CD4-positive, alpha-beta T cell (primary cell): ENCODE measurements around the gene MYDGF. TPM values are rescaled to one million over a fixed set of nuclear protein-coding genes. Genes with fewer than 3 reads are reported as not detected.

Experiments used
- ATAC-seq: fragments of 200-7000 bp; cut with Tn5 transposase; one replicate; pipeline ENCODE4 v1.10.0; 2022; ENCODE audit warnings: mild to moderate bottlenecking; ENCODE audit not compliant: poor library complexity
- CTCF ChIA-PET: fragments of 350-600 bp; sonication (Branson Sonifier 250); formaldehyde crosslinking; loops from one replicate; lab custom pipeline; 2021; ENCODE audit warnings: antibody characterized with exemption, inconsistent platforms; lab: Charles Lee
- POLR2A ChIA-PET: fragments of 350-600 bp; sonication (Branson Sonifier 250); formaldehyde crosslinking; loops from one replicate; lab custom pipeline; 2021; ENCODE audit warnings: antibody characterized with exemption, inconsistent platforms; lab: Charles Lee
- DNase-seq, 14 experiments: peaks; one replicate each; pipeline ENCODE4 v3.0.0-alpha.2; 2013 to 2020; ENCODE audit warnings: mixed read lengths in 2 of 14
- H3K27ac ChIP-seq, 2 donors: one replicate each; pipeline versions ENCODE4 v1.5.1 to v1.7.0; 2013; ENCODE audit warnings: low read length in 2 of 2, low read depth in 1 of 2, mild to moderate bottlenecking in 1 of 2
- H3K27me3 ChIP-seq, 2 experiments: 1 replicate in 1 of 2; 2 replicates in 1 of 2; pipeline versions ENCODE4 v1.6.1 to v1.7.0; 2013; ENCODE audit warnings: low read length in 2 of 2, control low read depth in 1 of 2, mild to moderate bottlenecking in 1 of 2, moderate library complexity in 1 of 2; ENCODE audit not compliant: insufficient read depth in 2 of 2, control insufficient read depth in 1 of 2
- H3K36me3 ChIP-seq: one replicate; pipeline ENCODE4 v1.6.1; 2013; ENCODE audit warnings: low read length, control low read depth; ENCODE audit not compliant: insufficient read depth
- H3K4me1 ChIP-seq: one replicate; pipeline ENCODE4 v1.6.1; 2013; ENCODE audit warnings: low read length, control low read depth; ENCODE audit not compliant: insufficient read depth
- H3K4me3 ChIP-seq: one replicate; pipeline ENCODE4 v1.5.1; 2013; ENCODE audit warnings: mild to moderate bottlenecking, low read length, moderate library complexity
- H3K9me3 ChIP-seq, 2 experiments: 1 replicate in 1 of 2; 2 replicates in 1 of 2; pipeline versions ENCODE4 v1.6.1 to v1.7.0; 2013; ENCODE audit warnings: low read length in 2 of 2, mild to moderate bottlenecking in 2 of 2, control low read depth in 1 of 2, moderate library complexity in 1 of 2; ENCODE audit not compliant: control insufficient read depth in 1 of 2, insufficient read depth in 1 of 2
- H3K27ac Mint-ChIP-seq: one replicate; pipeline ENCODE4 v1.8.0; 2020; ENCODE audit warnings: mixed read lengths
- H3K27me3 Mint-ChIP-seq: one replicate; pipeline ENCODE4 v1.8.0; 2021; ENCODE audit warnings: mixed read lengths
- H3K36me3 Mint-ChIP-seq: one replicate; pipeline ENCODE4 v1.8.0; 2021; ENCODE audit warnings: low read depth, mixed read lengths
- H3K4me1 Mint-ChIP-seq: one replicate; pipeline ENCODE4 v1.8.0; 2021; ENCODE audit warnings: low read depth, mixed read lengths
- H3K4me3 Mint-ChIP-seq: one replicate; pipeline ENCODE4 v1.8.0; 2020; ENCODE audit warnings: mild to moderate bottlenecking, mixed read lengths
- H3K9me3 Mint-ChIP-seq: one replicate; pipeline ENCODE4 v1.8.0; 2020; ENCODE audit warnings: mixed read lengths
- CTCF ChIP-seq: fragments of 200-600 bp; IDR thresholded peaks from one replicate; pipeline ENCODE4 v1.8.0; 2022; ENCODE audit warnings: antibody characterized with exemption, mild to moderate bottlenecking
- intact Hi-C, 2 experiments: fragments of 100-400 bp; cut with DNase I in 1 of 2; cut with micrococcal nuclease in 1 of 2; formaldehyde crosslinking; loops; one replicate each; pipeline versions ENCODE4 v1.15.1 to v1.9.0; 2023 to 2025; cut with DNase I, micrococcal nuclease
- total RNA-seq, 174 experiments: library from RNA in 2 of 174; stranded (reverse) in 2 of 174; gene quantifications; one replicate each; pipeline ENCODE4 v1.2.3 and lab custom pipeline; 2021 to 2026

MYDGF gene
- total RNA-seq, 2 experiments from 2014 or later = 22.0 to 23.0 TPM

GRCh38 chr19:4691373-4691772, 21.2 kb upstream of the MYDGF start:
- ATAC-seq (no peak), DNase-seq (peak in 1 of 14 experiments; percentile 38)
- ChIA-PET CTCF (no interaction called here), POLR2A (no interaction called here)
- Histone ChIP-seq H3K4me1 (no peaks in the 10 kb centered on the region), H3K27me3 (no peaks in the 10 kb centered on the region), H3K36me3 (peaks cover 79% of the 10 kb centered on the region), H3K4me3 (no peak overlapping the region), H3K27ac (no peak overlapping the region), H3K9me3 (no peaks in the 10 kb centered on the region)
- Mint-ChIP-seq H3K27ac (no peak overlapping the region), H3K36me3 (peaks cover 66% of the 10 kb centered on the region), H3K27me3 (no peaks in the 10 kb centered on the region), H3K4me1 (no peaks in the 10 kb centered on the region), H3K4me3 (no peak overlapping the region), H3K9me3 (no peaks in the 10 kb centered on the region)
- no peak for TF ChIP-seq CTCF
- intact Hi-C loops = no loop called here

- no peaks in the 10 kb centered on the region for H3K4me1 ChIP-seq
- H3K27me3 ChIP-seq = no peaks in the 10 kb centered on the region
- TF ChIP-seq CTCF = no peak
- no peak for ATAC-seq
- intact Hi-C loops = no loop called here
- no peak overlapping the region for H3K27ac ChIP-seq
- no peaks in the 10 kb centered on the region for H3K9me3 Mint-ChIP-seq
- no peaks in the 10 kb centered on the region for H3K9me3 ChIP-seq
- peaks cover 74% of the 10 kb centered on the region for H3K36me3 ChIP-seq
- H3K4me3 ChIP-seq = no peak overlapping the region
- no peak for DNase-seq
- CTCF ChIA-PET = no interaction called here
- no peaks in the 10 kb centered on the region for H3K4me1 Mint-ChIP-seq
- H3K4me3 Mint-ChIP-seq = no peak overlapping the region
- POLR2A ChIA-PET = no interaction called here
- H3K27me3 Mint-ChIP-seq = no peaks in the 10 kb centered on the region
- peaks cover 65% of the 10 kb centered on the region for H3K36me3 Mint-ChIP-seq
- H3K27ac Mint-ChIP-seq = no peak overlapping the region
Measured at GRCh38 chr19:4690361-4690760, 20.2 kb upstream of the MYDGF start.

GRCh38 chr19:4689403-4689802, 19.3 kb upstream of the MYDGF start:
- H3K4me1 Mint-ChIP-seq = no peaks in the 10 kb centered on the region
- no peak overlapping the region for H3K4me3 ChIP-seq
- no peaks in the 10 kb centered on the region for H3K4me1 ChIP-seq
- H3K9me3 ChIP-seq = no peaks in the 10 kb centered on the region
- peak in 1 of 14 experiments; percentile 11 for DNase-seq
- no peak for TF ChIP-seq CTCF
- ChIA-PET CTCF (no interaction called here), POLR2A (no interaction called here)
- peaks cover 73% of the 10 kb centered on the region for H3K36me3 ChIP-seq
- no peak for ATAC-seq
- peaks cover 64% of the 10 kb centered on the region for H3K36me3 Mint-ChIP-seq
- no peaks in the 10 kb centered on the region for H3K27me3 ChIP-seq
- H3K27ac Mint-ChIP-seq = no peak overlapping the region
- H3K4me3 Mint-ChIP-seq = no peak overlapping the region
- no peak overlapping the region for H3K27ac ChIP-seq
- no peaks in the 10 kb centered on the region for H3K27me3 Mint-ChIP-seq
- intact Hi-C loops = no loop called here
- no peaks in the 10 kb centered on the region for H3K9me3 Mint-ChIP-seq
